ENCODE measurements around the gene LMAN2.

DNA sequence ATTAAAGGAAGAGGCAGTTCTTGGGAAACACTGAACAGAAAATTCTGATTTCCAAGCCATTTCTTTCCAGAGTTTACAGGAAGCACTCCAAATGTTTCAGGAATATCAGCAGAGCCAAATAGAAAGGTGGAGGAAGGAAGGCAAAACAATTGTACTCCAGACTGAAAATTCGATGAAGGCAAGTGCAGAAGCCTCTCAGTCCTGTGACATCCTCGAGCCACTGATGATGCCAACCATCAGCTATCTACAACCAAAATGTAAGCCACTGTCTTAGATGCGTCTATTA is 2.2 kb downstream of the LMAN2 start:
- TF ChIP-seq, protein P1, sequence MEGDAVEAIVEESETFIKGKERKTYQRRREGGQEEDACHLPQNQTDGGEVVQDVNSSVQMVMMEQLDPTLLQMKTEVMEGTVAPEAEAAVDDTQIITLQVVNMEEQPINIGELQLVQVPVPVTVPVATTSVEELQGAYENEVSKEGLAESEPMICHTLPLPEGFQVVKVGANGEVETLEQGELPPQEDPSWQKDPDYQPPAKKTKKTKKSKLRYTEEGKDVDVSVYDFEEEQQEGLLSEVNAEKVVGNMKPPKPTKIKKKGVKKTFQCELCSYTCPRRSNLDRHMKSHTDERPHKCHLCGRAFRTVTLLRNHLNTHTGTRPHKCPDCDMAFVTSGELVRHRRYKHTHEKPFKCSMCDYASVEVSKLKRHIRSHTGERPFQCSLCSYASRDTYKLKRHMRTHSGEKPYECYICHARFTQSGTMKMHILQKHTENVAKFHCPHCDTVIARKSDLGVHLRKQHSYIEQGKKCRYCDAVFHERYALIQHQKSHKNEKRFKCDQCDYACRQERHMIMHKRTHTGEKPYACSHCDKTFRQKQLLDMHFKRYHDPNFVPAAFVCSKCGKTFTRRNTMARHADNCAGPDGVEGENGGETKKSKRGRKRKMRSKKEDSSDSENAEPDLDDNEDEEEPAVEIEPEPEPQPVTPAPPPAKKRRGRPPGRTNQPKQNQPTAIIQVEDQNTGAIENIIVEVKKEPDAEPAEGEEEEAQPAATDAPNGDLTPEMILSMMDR (IDR thresholded peaks at IDR 0.05): no peak
- no peak for TF ChIP-seq POLR2A (IDR thresholded peaks at IDR 0.05)
